Measurements from ENCODE around the gene FOXP1. TPM values are rescaled to one million over a fixed set of nuclear protein-coding genes. Genes with fewer than 3 reads are reported as not detected.
A peak's percentile ranks its signal among the peaks of the same experiment; 100 is the strongest.

Gene FOXP1
- 71.3 TPM for total RNA-seq (ENCODE audit: unreplicated experiment)
- long read RNA-seq, partial matches to known transcripts, result 2 of 24 reads
- long read RNA-seq, other reads (novel, unspliced or antisense), result 10 of 24 reads

DNA sequence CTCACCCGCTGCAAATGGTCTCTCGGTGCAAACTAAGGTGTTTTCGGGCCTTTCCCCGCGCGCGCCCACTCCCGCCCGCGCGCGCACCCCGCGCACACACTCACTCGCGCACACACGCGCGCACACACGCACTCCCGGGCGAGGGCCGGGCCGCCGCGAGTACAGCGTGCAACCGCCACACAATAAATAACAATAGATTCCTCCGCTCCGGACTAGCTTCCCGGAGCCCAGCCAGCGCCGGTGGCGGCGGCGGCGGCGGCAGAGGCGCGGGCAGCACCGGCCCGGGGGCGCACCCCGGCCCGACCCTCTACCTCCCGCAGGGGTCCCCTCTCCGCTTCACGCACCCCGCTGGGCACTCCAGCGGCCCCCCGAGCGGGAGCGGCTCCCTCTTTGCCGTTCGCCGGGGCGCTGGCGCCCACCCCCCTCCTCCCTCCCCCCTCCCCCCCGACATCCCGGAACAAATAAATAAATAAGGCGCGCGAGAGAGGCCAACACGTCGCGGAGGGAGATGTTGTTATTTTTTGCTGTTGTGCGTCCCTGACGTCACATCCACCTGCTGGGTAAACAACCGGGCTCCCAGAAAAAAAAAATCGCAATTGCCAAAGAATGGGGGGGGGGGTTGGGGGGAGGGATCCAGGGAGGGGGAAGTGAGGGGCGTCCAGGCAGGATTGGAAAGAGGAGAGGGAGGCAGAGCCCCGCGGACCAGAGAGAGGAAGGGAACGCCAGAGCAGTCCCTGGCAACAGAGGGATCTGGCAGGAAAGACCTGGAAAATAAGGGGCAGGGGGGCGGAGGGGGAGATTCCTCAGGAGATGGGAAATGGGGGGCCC is at the start of gene FOXP1:
Gene FOXP1 (minus strand): TSS at position 163 of the 828 bp plus-strand sequence. CDS start 385,347 bp downstream, outside the sequence.
- H3K27ac Mint-ChIP-seq (ENCODE audit: unreplicated experiment), result peak within 1 kb of the TSS; percentile 91
- H3K36me3 Mint-ChIP-seq (ENCODE audit: low read depth, unreplicated experiment), result peaks cover 4% of the 10 kb centered on the region
- peaks cover 11% of the 10 kb centered on the region for H3K27me3 Mint-ChIP-seq (ENCODE audit: unreplicated experiment)
- peaks cover 18% of the 10 kb centered on the region for H3K4me1 Mint-ChIP-seq (ENCODE audit: unreplicated experiment)
- peak within 1 kb of the TSS; percentile 96 for H3K4me3 Mint-ChIP-seq (ENCODE audit: unreplicated experiment)
- TF ChIP-seq, protein P1, sequence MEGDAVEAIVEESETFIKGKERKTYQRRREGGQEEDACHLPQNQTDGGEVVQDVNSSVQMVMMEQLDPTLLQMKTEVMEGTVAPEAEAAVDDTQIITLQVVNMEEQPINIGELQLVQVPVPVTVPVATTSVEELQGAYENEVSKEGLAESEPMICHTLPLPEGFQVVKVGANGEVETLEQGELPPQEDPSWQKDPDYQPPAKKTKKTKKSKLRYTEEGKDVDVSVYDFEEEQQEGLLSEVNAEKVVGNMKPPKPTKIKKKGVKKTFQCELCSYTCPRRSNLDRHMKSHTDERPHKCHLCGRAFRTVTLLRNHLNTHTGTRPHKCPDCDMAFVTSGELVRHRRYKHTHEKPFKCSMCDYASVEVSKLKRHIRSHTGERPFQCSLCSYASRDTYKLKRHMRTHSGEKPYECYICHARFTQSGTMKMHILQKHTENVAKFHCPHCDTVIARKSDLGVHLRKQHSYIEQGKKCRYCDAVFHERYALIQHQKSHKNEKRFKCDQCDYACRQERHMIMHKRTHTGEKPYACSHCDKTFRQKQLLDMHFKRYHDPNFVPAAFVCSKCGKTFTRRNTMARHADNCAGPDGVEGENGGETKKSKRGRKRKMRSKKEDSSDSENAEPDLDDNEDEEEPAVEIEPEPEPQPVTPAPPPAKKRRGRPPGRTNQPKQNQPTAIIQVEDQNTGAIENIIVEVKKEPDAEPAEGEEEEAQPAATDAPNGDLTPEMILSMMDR (IDR thresholded peaks at IDR 0.05; ENCODE audit: unreplicated experiment), result no peak
- H3K9me3 Mint-ChIP-seq (ENCODE audit: unreplicated experiment), result no peaks in the 10 kb centered on the region
- peak; percentile 73 for DNase-seq (ENCODE audit: low spot score)

- Mint-ChIP-seq H3K4me1 (ENCODE audit: unreplicated experiment) (no peaks in the 10 kb centered on the region), H3K27ac (ENCODE audit: unreplicated experiment) (no peak overlapping the region), H3K4me3 (ENCODE audit: unreplicated experiment) (no peak overlapping the region), H3K9me3 (ENCODE audit: unreplicated experiment) (no peaks in the 10 kb centered on the region), H3K36me3 (ENCODE audit: low read depth, unreplicated experiment) (peaks cover 5% of the 10 kb centered on the region), H3K27me3 (ENCODE audit: unreplicated experiment) (peaks cover 6% of the 10 kb centered on the region)
- DNase-seq (ENCODE audit: low spot score), result no peak
- TF ChIP-seq, protein P1 (IDR thresholded peaks at IDR 0.05; ENCODE audit: unreplicated experiment), result no peak
Measured at GRCh38 chr3:71629711-71630110, 46.2 kb upstream of the FOXP1 start.

DNA sequence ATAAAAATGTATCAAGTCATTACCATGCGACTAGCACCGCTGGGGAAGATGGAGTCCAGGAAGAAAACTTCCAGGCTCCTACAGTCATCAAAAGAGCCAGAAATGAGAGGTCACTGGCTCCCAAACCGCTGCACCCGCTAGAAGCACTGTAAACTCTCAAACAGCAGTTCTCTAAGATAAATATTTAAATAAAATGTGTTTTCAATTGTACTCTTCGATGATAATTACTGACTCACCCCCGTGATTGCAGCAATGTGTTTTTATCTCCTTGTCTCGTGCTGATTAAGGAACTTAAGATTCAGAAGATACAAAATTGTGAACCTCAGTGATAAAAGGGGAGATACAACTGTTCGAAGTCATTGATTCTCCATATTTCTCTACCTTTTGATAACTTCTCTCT is 45.8 kb upstream of the FOXP1 start:
- Mint-ChIP-seq H3K9me3 (ENCODE audit: unreplicated experiment) (no peaks in the 10 kb centered on the region), H3K4me3 (ENCODE audit: unreplicated experiment) (no peak overlapping the region), H3K4me1 (ENCODE audit: unreplicated experiment) (no peaks in the 10 kb centered on the region), H3K27ac (ENCODE audit: unreplicated experiment) (no peak overlapping the region), H3K36me3 (ENCODE audit: low read depth, unreplicated experiment) (peaks cover 5% of the 10 kb centered on the region), H3K27me3 (ENCODE audit: unreplicated experiment) (peaks cover 6% of the 10 kb centered on the region)
- no peak for DNase-seq (ENCODE audit: low spot score)
- TF ChIP-seq, protein P1 (IDR thresholded peaks at IDR 0.05; ENCODE audit: unreplicated experiment), result no peak

DNA sequence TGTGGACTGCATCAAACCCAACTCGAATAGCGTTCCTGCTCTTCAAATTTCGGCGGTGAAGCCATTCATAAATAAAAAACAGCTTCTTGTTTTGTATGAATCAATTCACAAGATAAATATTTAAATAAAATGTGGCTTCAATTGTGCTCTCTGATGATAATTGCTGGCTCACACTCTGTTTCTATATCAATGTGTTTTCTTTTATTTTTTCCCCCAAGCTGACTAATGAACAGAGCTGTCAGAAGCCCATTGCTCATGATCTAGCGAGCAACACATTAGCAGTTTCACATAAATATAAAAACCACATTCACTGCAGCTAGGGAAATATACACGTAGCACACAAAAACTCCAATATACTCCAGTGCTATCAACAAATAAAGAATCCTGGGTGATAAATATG is 45.0 kb upstream of the FOXP1 start:
- no peak overlapping the region for H3K27ac Mint-ChIP-seq (ENCODE audit: unreplicated experiment)
- peaks cover 6% of the 10 kb centered on the region for H3K27me3 Mint-ChIP-seq (ENCODE audit: unreplicated experiment)
- no peaks in the 10 kb centered on the region for H3K9me3 Mint-ChIP-seq (ENCODE audit: unreplicated experiment)
- no peaks in the 10 kb centered on the region for H3K4me1 Mint-ChIP-seq (ENCODE audit: unreplicated experiment)
- DNase-seq (ENCODE audit: low spot score), result no peak
- H3K36me3 Mint-ChIP-seq (ENCODE audit: low read depth, unreplicated experiment), result peaks cover 5% of the 10 kb centered on the region
- TF ChIP-seq, protein P1 (IDR thresholded peaks at IDR 0.05; ENCODE audit: unreplicated experiment), result no peak
- no peak overlapping the region for H3K4me3 Mint-ChIP-seq (ENCODE audit: unreplicated experiment)

GRCh38 chr3:71625676-71626075 is 42.1 kb upstream of the FOXP1 start:
- Mint-ChIP-seq H3K4me3 (ENCODE audit: unreplicated experiment) (no peak overlapping the region), H3K9me3 (ENCODE audit: unreplicated experiment) (no peaks in the 10 kb centered on the region)

More at GRCh38 chr3:71625676-71626075, 42.1 kb upstream of the FOXP1 start:
- TF ChIP-seq, protein P1 (IDR thresholded peaks at IDR 0.05; ENCODE audit: unreplicated experiment), result no peak
- Mint-ChIP-seq H3K27ac (ENCODE audit: unreplicated experiment) (no peak overlapping the region), H3K4me1 (ENCODE audit: unreplicated experiment) (no peaks in the 10 kb centered on the region), H3K36me3 (ENCODE audit: low read depth, unreplicated experiment) (no peaks in the 10 kb centered on the region), H3K27me3 (ENCODE audit: unreplicated experiment) (peaks cover 2% of the 10 kb centered on the region)
- DNase-seq (ENCODE audit: low spot score), result no peak
